ENCODE measurements around the gene AKT1S1. TPM values are rescaled to one million over a fixed set of nuclear protein-coding genes. Genes with fewer than 3 reads are reported as not detected.

Gene AKT1S1
- total and polyA plus RNA-seq, 2 of the 13 experiments (the other 11 are each of a cell fraction or from before 2014, with no cell fraction given) = 13.5 to 27.8 TPM

DNA sequence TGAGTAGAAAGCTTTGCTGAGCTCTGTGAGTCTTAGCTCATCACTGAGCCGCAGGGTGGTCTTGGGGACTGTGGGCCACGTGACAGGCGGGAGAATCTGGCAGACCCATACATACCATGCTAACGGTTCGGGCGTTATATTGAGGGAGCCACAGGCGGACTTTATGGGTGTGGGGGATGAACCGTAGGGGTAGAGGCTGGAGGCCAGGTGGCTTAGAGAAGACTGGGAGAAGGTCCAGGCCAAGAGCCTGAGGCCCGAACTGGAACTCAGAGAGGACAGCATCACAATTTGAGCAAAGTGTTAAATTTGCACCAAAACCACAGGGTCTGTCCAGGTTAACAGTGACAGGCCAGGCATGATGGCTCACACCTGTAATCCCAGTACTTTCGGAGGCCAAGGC lies 36.6 kb upstream of the AKT1S1 start (continued):
- TF ChIP-seq, protein P1, sequence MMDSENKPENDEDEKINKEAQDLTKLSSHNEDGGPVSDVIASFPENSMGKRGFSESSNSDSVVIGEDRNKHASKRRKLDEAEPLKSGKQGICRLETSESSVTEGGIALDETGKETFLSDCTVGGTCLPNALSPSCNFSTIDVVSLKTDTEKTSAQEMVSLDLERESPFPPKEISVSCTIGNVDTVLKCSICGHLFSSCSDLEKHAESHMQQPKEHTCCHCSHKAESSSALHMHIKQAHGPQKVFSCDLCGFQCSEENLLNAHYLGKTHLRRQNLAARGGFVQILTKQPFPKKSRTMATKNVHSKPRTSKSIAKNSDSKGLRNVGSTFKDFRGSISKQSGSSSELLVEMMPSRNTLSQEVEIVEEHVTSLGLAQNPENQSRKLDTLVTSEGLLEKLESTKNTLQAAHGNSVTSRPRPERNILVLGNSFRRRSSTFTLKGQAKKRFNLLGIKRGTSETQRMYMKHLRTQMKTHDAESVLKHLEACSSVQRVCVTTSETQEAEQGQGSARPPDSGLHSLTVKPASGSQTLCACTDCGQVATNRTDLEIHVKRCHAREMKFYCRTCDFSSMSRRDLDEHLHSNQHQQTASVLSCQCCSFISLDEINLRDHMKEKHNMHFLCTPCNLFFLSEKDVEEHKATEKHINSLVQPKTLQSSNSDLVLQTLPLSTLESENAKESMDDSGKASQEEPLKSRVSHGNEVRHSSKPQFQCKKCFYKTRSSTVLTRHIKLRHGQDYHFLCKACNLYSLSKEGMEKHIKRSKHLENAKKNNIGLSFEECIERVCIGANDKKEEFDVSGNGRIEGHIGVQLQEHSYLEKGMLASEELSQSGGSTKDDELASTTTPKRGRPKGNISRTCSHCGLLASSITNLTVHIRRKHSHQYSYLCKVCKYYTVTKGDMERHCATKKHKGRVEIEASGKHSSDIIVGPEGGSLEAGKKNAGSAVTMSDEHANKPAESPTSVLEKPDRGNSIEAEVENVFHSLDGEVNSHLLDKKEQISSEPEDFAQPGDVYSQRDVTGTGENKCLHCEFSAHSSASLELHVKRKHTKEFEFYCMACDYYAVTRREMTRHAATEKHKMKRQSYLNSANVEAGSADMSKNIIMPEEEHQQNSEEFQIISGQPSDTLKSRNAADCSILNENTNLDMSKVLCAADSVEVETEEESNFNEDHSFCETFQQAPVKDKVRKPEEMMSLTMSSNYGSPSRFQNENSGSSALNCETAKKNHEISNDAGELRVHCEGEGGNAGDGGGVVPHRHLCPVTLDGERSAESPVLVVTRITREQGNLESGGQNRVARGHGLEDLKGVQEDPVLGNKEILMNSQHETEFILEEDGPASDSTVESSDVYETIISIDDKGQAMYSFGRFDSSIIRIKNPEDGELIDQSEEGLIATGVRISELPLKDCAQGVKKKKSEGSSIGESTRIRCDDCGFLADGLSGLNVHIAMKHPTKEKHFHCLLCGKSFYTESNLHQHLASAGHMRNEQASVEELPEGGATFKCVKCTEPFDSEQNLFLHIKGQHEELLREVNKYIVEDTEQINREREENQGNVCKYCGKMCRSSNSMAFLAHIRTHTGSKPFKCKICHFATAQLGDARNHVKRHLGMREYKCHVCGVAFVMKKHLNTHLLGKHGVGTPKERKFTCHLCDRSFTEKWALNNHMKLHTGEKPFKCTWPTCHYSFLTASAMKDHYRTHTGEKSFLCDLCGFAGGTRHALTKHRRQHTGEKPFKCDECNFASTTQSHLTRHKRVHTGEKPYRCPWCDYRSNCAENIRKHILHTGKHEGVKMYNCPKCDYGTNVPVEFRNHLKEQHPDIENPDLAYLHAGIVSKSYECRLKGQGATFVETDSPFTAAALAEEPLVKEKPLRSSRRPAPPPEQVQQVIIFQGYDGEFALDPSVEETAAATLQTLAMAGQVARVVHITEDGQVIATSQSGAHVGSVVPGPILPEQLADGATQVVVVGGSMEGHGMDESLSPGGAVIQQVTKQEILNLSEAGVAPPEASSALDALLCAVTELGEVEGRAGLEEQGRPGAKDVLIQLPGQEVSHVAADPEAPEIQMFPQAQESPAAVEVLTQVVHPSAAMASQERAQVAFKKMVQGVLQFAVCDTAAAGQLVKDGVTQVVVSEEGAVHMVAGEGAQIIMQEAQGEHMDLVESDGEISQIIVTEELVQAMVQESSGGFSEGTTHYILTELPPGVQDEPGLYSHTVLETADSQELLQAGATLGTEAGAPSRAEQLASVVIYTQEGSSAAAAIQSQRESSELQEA (CRISPR knock-in tag; IDR thresholded peaks at IDR 0.05; ENCODE audit: not compliant biosample characterization) = no peak
- TF ChIP-seq CHD2 (IDR thresholded peaks at IDR 0.05; ENCODE audit: low read depth, low read length) (no peak), ZNF770 (CRISPR knock-in tag; IDR thresholded peaks at IDR 0.05) (peak; percentile 55; the same call in 1 of the 2 replicates), HIVEP1 (CRISPR knock-in tag; IDR thresholded peaks at IDR 0.05) (no peak)
